Activated CD4-positive, alpha-beta T cell treated with anti-CD3 and anti-CD28 coated beads for 36 hours (primary cell): ENCODE results near the gene CNOT3. TPM values are rescaled to one million over a fixed set of nuclear protein-coding genes. Genes with fewer than 3 reads are reported as not detected.
"Not testable (repeated sequence)": the region's sequence is repeated elsewhere in the genome, so short reads cannot be mapped to it uniquely, and the experiment has no call there.

Experiments used
- ATAC-seq: fragments of 200-7000 bp; cut with Tn5 transposase; one replicate; pipeline ENCODE4 v1.10.0; 2021; ENCODE audit warnings: mild to moderate bottlenecking, moderate library complexity
- CTCF ChIA-PET: fragments of 350-600 bp; sonication (Branson Sonifier 250); formaldehyde crosslinking; loops from one replicate; lab custom pipeline; 2021; ENCODE audit warnings: antibody characterized with exemption; lab: Charles Lee
- POLR2A ChIA-PET: fragments of 350-600 bp; sonication (Branson Sonifier 250); formaldehyde crosslinking; loops from one replicate; lab custom pipeline; 2021; ENCODE audit warnings: antibody characterized with exemption, inconsistent platforms; lab: Charles Lee
- DNase-seq: peaks from one replicate; pipeline ENCODE4 v3.0.0-alpha.2; 2020
- H3K27ac Mint-ChIP-seq: one replicate; pipeline ENCODE4 v1.8.0; 2021; ENCODE audit warnings: mixed read lengths
- H3K27me3 Mint-ChIP-seq: one replicate; pipeline ENCODE4 v1.8.0; 2021; ENCODE audit warnings: mixed read lengths
- H3K36me3 Mint-ChIP-seq: one replicate; pipeline ENCODE4 v1.8.0; 2021; ENCODE audit warnings: low read depth, mixed read lengths
- H3K4me1 Mint-ChIP-seq: one replicate; pipeline ENCODE4 v1.8.0; 2021; ENCODE audit warnings: mixed read lengths
- H3K4me3 Mint-ChIP-seq: one replicate; pipeline ENCODE4 v1.8.0; 2021; ENCODE audit warnings: mild to moderate bottlenecking, moderate library complexity, mixed read lengths
- H3K9me3 Mint-ChIP-seq: one replicate; pipeline ENCODE4 v1.8.0; 2021; ENCODE audit warnings: low read depth, mixed read lengths
- intact Hi-C, 2 experiments: fragments of 100-400 bp; cut with DNase I in 1 of 2; cut with micrococcal nuclease in 1 of 2; formaldehyde crosslinking; loops; one replicate each; pipeline versions ENCODE4 v1.14.2 to v1.15.1; 2022 to 2024; cut with DNase I, micrococcal nuclease
- total RNA-seq, 2 experiments: library from RNA; stranded (reverse); gene quantifications; one replicate each; pipeline ENCODE4 v1.2.3, GENCODE V29; 2021

The CNOT3 gene
- total RNA-seq, result 10 to 100 TPM; 61.0 to 93.8 TPM

DNA sequence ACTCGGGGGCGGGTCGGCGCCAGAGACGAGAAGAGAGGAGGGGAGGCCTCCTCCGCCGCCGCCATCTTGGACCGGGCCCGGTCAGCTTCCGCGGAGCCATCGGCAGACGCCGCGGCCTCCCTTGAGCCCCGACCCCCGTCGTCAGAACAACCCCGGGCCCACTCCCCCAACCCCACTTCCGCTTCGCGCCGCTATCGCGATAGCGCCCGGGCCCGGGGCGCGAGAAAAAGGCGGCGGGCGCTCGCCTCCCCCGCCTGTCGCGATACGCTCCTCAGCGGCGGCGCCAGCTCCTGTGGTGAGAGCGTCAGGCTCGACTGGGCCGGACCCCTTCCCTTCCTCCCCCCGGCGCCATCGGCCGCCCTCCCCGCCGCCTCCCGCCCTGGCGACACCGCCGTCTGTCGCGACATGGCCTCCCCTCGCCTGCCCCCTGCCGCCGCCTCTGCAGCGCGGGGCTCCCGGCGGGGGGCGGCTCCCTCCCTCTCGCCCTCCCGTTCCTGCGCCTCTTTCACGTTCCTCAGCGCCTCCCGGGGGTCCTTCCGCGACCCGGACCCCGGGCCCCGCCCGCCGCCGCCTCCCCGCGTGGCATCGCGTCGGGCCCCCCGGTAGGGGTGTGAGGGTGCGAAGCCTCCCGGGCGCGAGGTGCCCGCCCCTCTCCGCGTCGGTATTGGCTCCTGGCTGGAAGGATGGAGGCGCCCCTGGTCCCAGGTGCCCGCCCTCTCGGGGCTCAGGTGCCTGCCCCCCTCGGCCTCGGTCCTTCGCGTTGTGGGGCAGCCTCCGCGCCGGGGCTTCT lies at the start of gene CNOT3:
Gene CNOT3, plus strand, starts transcription at position 64 of the 790 bp plus-strand sequence. CDS start 5,217 bp downstream, outside the sequence.
- CTCF ChIA-PET, result interaction anchor here (1.0 to 1.8 kb wide), 9 partner anchors 14 to 128 kb away, joined by 3 to 15 read pairs (median 4); partner anchors contain the start of genes LENG1, MBOAT7, PRPF31 and TFPT
- Mint-ChIP-seq H3K36me3 (peaks cover 16% of the 10 kb centered on the region), H3K27ac (peak within 1 kb of the TSS; percentile 91), H3K27me3 (no peaks in the 10 kb centered on the region), H3K4me1 (peaks cover 46% of the 10 kb centered on the region), H3K4me3 (peak within 1 kb of the TSS; percentile 83), H3K9me3 (no peaks in the 10 kb centered on the region)
- peak; percentile 50 for DNase-seq
- intact Hi-C loops, result loop anchor here (1.0 to 2.0 kb wide), 14 partner anchors 21 to 1467 kb away; partner anchors contain the start of genes LENG1 (in 2 of the 2), LENG8 (in 2 of the 2), NDUFA3 (in 2 of the 2) and PRPF31 (in 2 of the 2)
- POLR2A ChIA-PET, result interaction anchor here (0.6 to 3.0 kb wide), 9 partner anchors 12 to 270 kb away, joined by 3 to 35 read pairs (median 5); partner anchors contain the start of genes LENG1, MBOAT7, MYADM and PRPF31
- ATAC-seq, result no peak

DNA sequence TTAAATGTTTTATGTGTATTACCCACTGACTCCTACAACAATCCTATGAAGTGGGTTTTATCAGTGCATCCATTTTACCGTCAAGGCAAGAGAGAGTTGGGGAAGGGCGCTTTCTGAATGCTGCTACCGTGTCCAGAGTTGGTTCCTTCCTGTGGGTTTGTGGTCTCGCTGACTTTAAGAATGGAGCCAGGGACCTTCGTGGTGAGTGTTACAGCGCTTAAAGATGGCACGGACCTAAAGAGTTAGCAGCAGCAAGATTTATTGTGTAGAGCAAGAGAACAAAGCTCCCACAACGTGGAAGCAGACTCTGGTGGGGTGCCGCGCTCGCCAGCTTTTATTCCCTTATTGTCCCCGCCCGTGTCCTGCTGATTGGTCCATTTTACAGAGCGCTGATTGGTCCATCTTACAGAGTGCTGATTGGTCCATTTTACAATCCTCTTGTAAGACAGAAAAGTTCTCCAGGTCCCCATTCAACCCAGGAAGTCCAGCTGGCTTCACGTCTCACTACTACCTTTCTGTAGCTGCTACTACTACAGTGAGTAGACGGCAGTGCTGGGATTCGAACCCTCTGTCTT lies 43.0 kb upstream of the CNOT3 start:
- Mint-ChIP-seq H3K27ac (no peak overlapping the region), H3K36me3 (no peaks in the 10 kb centered on the region), H3K4me3 (no peak overlapping the region), H3K27me3 (peaks cover 22% of the 10 kb centered on the region), H3K9me3 (peaks cover 4% of the 10 kb centered on the region), H3K4me1 (peaks cover 8% of the 10 kb centered on the region)
- POLR2A ChIA-PET, result interaction anchor here (0.9 kb wide), 1 partner anchor 114 kb away, joined by 5 read pairs; no protein-coding TSS in a partner anchor
- ATAC-seq, result no peak
- intact Hi-C loops, result no loop called here
- CTCF ChIA-PET, result interaction anchor here (0.6 to 1.1 kb wide), 6 partner anchors 42 to 325 kb away, joined by 3 to 4 read pairs (median 3); no protein-coding TSS in a partner anchor
- DNase-seq, result no peak

DNA sequence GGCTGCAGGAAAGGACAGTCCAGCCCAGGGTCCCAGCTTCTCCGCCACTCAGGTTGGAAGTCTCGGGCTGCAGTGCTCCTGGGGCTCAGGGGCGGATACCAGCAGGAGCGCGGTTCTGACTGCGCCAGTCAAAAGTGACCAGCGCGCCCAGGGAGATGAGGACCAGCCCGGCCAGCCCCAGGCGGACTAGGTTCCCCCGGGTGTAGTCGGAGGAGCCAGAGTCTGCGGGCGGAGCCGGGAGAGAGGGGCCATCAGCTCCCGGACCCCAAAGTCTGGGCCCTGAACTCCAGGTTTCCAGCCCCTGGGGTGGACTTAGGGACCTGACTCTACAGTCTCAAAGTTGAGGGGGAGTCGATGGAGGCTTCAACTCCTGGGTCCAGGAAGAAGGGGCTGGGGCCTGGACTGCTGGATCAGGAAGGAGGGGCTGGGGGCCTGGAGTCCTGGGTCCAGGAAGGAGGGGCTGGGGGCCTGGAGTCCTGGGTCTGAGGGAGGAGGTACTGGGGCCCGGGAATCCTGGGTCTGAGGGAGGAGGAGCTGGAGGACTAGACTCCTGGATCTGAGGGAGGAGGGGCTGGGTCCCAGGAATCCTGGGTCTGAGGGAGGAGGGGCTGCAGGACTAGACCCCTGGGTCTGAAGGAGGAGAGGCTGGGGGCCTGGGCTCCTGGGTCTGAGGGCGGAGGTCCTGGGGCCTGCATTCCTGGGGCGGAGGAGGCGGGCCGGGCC lies 42.3 kb upstream of the CNOT3 start:
- peaks cover 8% of the 10 kb centered on the region for H3K4me1 Mint-ChIP-seq
- DNase-seq, result no peak
- ChIA-PET POLR2A (no interaction called here), CTCF (interaction anchor here (0.6 to 1.1 kb wide), 4 partner anchors 211 to 324 kb away, joined by 3 to 6 read pairs (median 3); no protein-coding TSS in a partner anchor)
- peaks cover 22% of the 10 kb centered on the region for H3K27me3 Mint-ChIP-seq
- peaks cover 4% of the 10 kb centered on the region for H3K9me3 Mint-ChIP-seq
- peak overlapping the region; percentile 53 for H3K4me3 Mint-ChIP-seq
- no peak for ATAC-seq
- no peak overlapping the region for H3K27ac Mint-ChIP-seq
- intact Hi-C loops, result no loop called here
- no peaks in the 10 kb centered on the region for H3K36me3 Mint-ChIP-seq

DNA sequence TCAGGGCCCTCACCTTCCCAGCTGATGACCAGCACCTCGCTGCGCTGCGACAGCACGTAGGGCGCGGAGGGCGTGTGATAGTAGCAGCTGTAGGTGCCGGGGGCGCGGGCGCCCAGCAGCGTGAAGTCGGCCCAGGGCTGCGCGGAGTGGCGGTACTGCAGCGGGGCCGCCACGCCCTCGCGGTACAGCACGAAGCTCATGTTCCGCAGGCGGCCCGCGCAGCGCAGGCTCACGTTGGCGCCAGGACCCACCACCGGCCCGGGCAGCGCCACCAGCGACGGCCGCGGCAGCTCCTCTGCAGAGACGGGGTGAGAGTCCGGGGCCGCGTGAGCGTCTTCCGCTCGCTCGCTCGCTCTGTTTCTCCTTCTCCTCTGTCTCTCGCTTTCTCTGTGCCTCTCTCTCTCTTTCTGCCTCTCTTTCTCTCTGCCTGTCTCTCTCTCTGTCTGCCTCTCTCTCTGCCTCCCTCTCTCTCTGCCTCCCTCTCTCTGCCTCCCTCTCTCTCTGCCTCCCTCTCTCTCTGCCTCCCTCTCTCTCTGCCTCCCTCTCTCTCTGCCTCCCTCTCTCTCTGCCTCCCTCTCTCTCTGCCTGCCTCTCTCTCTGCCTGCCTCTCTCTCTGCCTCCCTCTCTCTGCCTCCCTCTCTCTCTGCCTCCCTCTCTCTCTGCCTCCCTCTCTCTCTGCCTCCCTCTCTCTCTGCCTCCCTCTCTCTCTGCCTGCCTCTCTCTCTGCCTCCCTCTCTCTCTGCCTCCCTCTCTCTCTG lies 41.5 kb upstream of the CNOT3 start:
- DNase-seq (peak; percentile 69), ATAC-seq (peak; percentile 71)
- H3K4me1 Mint-ChIP-seq, H3K27ac Mint-ChIP-seq, POLR2A ChIA-PET, intact Hi-C loops, H3K36me3 Mint-ChIP-seq, H3K9me3 Mint-ChIP-seq: not testable (repeated sequence)
- CTCF ChIA-PET, result interaction anchor here (0.7 to 0.9 kb wide), 2 partner anchors 302 to 579 kb away, joined by 3 to 6 read pairs; no protein-coding TSS in a partner anchor
- H3K4me3 Mint-ChIP-seq, result peak overlapping the region; percentile 53
- H3K27me3 Mint-ChIP-seq, result peaks cover 22% of the 10 kb centered on the region

DNA sequence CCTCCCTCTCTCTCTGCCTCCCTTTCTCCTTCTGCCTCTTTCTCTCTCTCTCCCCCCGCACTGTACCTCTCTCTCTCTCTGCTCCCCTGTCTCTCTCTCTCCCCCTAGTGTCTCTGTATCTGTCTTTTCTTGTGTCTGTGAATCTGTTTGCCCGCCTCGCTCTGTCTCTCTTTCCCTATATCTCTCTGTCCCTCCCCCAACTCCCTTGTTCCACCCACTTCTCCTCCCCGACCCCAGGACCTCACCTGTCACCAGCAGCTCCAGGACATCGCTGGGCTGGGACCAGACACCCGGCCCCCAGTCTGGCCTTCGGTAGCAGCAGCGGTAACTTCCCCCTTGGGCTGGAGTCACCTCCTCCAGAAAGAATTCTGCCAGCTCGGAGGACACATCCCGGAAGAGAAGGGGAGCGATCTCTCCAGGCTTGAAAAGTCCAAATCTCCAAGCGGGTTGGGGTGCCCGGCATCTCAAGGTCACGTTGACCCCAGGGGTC lies 40.9 kb upstream of the CNOT3 start:
- peaks cover 8% of the 10 kb centered on the region for H3K4me1 Mint-ChIP-seq

GRCh38 chr19:54099190-54099902 lies 38.2 kb upstream of the CNOT3 start:
- intact Hi-C loops, result no loop called here
- Mint-ChIP-seq H3K27me3 (peaks cover 13% of the 10 kb centered on the region), H3K4me3 (no peak overlapping the region), H3K36me3 (no peaks in the 10 kb centered on the region), H3K27ac (no peak overlapping the region), H3K9me3 (peaks cover 1% of the 10 kb centered on the region), H3K4me1 (peaks cover 16% of the 10 kb centered on the region)
- DNase-seq (no peak), ATAC-seq (no peak)
- CTCF ChIA-PET, result interaction anchor here (1.4 kb wide), 1 partner anchor 166 kb away, joined by 5 read pairs; no protein-coding TSS in a partner anchor
- POLR2A ChIA-PET, result interaction anchor here (0.6 kb wide), 1 partner anchor 106 kb away, joined by 3 read pairs; no protein-coding TSS in a partner anchor

More for the DNA sequence above, 40.9 kb upstream of the CNOT3 start:
- CTCF ChIA-PET, result interaction anchor here (0.6 to 1.3 kb wide), 3 partner anchors 40 to 578 kb away, joined by 3 to 5 read pairs (median 3); partner anchors contain the start of gene CNOT3
- Mint-ChIP-seq H3K4me3 (peak overlapping the region; percentile 41), H3K27ac (peak overlapping the region; percentile 32), H3K9me3 (peaks cover 4% of the 10 kb centered on the region), H3K27me3 (peaks cover 19% of the 10 kb centered on the region), H3K36me3 (no peaks in the 10 kb centered on the region)
- POLR2A ChIA-PET, result interaction anchor here (0.5 kb wide), 1 partner anchor 20 kb away, joined by 3 read pairs; no protein-coding TSS in a partner anchor
- ATAC-seq (peak; percentile 57), DNase-seq (no peak)
- intact Hi-C loops, result no loop called here

DNA sequence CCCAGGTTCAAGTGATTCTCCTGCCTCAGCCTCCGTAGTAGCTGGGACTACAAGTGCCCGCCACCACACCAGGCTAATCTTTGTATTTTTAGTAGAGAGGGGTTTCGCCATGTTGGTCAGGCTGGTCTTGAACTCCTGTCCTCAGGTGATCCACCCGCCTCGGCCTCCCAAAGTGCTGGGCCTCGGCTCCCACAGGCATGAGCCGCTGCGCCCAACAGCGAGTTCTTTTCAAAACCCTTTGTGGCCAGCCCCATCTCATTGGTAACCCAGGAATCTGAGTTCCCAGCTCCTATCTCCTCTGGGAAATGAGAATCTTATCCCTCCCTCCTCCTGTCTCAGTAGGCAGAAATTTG lies 37.7 kb upstream of the CNOT3 start:
- H3K4me3 Mint-ChIP-seq, POLR2A ChIA-PET, H3K27ac Mint-ChIP-seq, H3K27me3 Mint-ChIP-seq, DNase-seq, H3K36me3 Mint-ChIP-seq, ATAC-seq, H3K9me3 Mint-ChIP-seq: not testable (repeated sequence)
- H3K4me1 Mint-ChIP-seq, result peaks cover 16% of the 10 kb centered on the region
- intact Hi-C loops, result loop anchor here in 1 of 2 experiments (5.0 kb wide), 1 partner anchor 1017 kb away; the partner anchor contains the start of gene PPP1R12C
- CTCF ChIA-PET, result interaction anchor here (1.4 kb wide), 1 partner anchor 166 kb away, joined by 5 read pairs; no protein-coding TSS in a partner anchor

DNA sequence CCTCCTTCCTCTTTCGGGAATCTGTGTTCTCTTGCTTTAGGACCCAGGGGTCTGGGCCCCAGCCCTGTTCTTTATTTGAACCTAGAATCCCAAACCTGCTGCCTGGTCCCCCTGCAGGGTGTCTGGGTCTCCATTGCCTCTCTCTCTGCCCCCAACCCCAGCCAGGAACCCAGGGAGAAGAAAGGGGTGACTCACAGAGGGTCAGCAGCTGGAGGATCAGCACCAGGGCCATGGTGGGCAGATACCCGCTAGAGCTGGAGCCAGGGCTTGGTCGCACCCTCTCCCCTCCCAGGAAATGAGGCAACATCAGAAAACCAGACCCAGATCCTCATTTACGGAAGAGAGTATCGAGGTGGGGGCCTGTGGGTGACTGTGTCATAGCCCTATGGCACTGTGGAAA lies 37.0 kb upstream of the CNOT3 start, which contains the start of gene OSCAR:
Gene OSCAR, minus strand, starts transcription at position 243 of the 400 bp plus-strand sequence. Its CDS starts 11 bp downstream, at position 232.
- H3K27me3 Mint-ChIP-seq, result peaks cover 5% of the 10 kb centered on the region
- DNase-seq (no peak), ATAC-seq (no peak)
- ChIA-PET POLR2A (interaction anchor here (0.6 kb wide), 1 partner anchor 15 kb away, joined by 7 read pairs; the partner anchor contains the start of genes PRPF31 and TFPT), CTCF (no interaction called here)
- no peaks in the 10 kb centered on the region for H3K9me3 Mint-ChIP-seq
- peaks cover 3% of the 10 kb centered on the region for H3K36me3 Mint-ChIP-seq
- H3K27ac Mint-ChIP-seq, result peak within 1 kb of the TSS; percentile 13
- H3K4me3 Mint-ChIP-seq, result no peak within 1 kb of the TSS
- H3K4me1 Mint-ChIP-seq, result peaks cover 18% of the 10 kb centered on the region
- intact Hi-C loops, result loop anchor here in 1 of 2 experiments (5.0 kb wide), 1 partner anchor 1017 kb away; the partner anchor contains the start of gene PPP1R12C

DNA sequence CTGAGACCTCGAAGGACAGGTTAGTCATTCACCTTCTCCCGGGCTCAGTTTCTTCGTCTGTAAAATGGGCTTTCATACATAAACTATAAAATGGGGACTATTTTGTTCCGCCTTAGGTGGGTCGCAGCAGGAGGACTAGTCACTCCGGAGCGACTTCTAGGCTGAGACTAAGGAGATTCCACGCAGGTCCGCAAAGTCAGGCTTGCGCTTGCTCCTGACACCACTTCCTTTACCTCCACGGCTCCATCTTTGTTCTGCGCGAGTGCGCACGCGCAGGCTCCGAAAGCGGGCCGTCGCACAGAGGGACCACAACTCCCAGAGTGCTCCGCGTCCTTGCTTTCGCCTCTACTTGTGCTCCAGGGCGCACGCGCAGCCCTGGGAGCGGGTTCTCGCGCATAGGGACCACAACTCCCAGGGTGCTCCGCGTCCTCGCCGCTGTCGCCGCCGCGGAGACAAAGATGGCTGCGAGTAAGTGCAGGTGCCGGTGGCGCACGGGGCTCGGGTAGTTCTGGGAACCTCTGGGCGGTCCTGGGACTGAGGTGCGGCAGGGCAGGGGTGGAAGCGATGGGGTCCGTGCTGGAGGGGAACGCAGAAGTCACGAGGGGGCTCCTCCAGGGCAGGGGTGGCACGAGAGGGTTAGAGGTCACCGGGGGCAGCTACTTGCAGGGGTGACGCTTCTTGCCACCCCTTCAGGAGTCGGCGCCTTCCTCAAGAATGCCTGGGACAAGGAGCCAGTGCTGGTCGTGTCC lies 35.0 kb upstream of the CNOT3 start, which contains the start of gene NDUFA3:
Gene NDUFA3, plus strand, starts transcription at position 435 of the 749 bp plus-strand sequence. Its CDS starts 24 bp downstream, at position 459.
- intact Hi-C loops, result loop anchor here (1.0 to 5.0 kb wide), 11 partner anchors 13 to 1015 kb away; partner anchors contain the start of genes CNOT3 (in 2 of the 2), PRPF31 (in 2 of the 2), RPS9 (in 2 of the 2) and TFPT (in 2 of the 2)
- ChIA-PET POLR2A (interaction anchor here (2.4 kb wide), 1 partner anchor 13 kb away, joined by 9 read pairs; the partner anchor contains the start of genes PRPF31 and TFPT), CTCF (interaction anchor here (0.7 to 1.1 kb wide), 2 partner anchors 12 to 561 kb away, joined by 4 read pairs; partner anchors contain the start of genes PRPF31 and TFPT)
- peak within 1 kb of the TSS; percentile 93 for H3K4me3 Mint-ChIP-seq
- DNase-seq, result peak; percentile 98
- H3K36me3 Mint-ChIP-seq, result peaks cover 17% of the 10 kb centered on the region
- H3K27ac Mint-ChIP-seq, result peak within 1 kb of the TSS; percentile 96
- H3K9me3 Mint-ChIP-seq, result no peaks in the 10 kb centered on the region
- H3K27me3 Mint-ChIP-seq, result no peaks in the 10 kb centered on the region
- peaks cover 16% of the 10 kb centered on the region for H3K4me1 Mint-ChIP-seq
- ATAC-seq, result peak; percentile 99
